Calu3 (cell line): ENCODE measurements around the gene LRCH2. TPM values are rescaled to one million over a fixed set of nuclear protein-coding genes. Genes with fewer than 3 reads are reported as not detected.

Experiments used
- BruUV-seq: library from RNA; stranded (reverse); fragments of 400-500 nt; replicated peaks from 2 replicates; lab custom pipeline; 2021; lab: Mats Ljungman, UMichigan
- CTCF ChIA-PET: fragments of 300-600 bp; sonication (Branson Sonifier 250); formaldehyde crosslinking; loops from one replicate; lab custom pipeline; 2022; ENCODE audit warnings: antibody characterized with exemption; lab: Charles Lee
- DNase-seq: peaks from one replicate; pipeline ENCODE4 v3.0.0; 2022
- H3K27ac Mint-ChIP-seq: one replicate; pipeline ENCODE4 v1.8.0; 2022; ENCODE audit warnings: mixed read lengths; ENCODE audit not compliant: unreplicated experiment
- H3K27me3 Mint-ChIP-seq: one replicate; pipeline ENCODE4 v1.8.0; 2022; ENCODE audit warnings: mixed read lengths; ENCODE audit not compliant: unreplicated experiment
- H3K36me3 Mint-ChIP-seq: one replicate; pipeline ENCODE4 v1.8.0; 2022; ENCODE audit warnings: mild to moderate bottlenecking, moderate library complexity, mixed read lengths; ENCODE audit not compliant: insufficient read depth, unreplicated experiment
- H3K4me1 Mint-ChIP-seq: one replicate; pipeline ENCODE4 v1.8.0; 2022; ENCODE audit warnings: mild to moderate bottlenecking, low read depth, mixed read lengths; ENCODE audit not compliant: unreplicated experiment
- H3K4me3 Mint-ChIP-seq: one replicate; pipeline ENCODE4 v1.8.0; 2022; ENCODE audit warnings: mild to moderate bottlenecking, low read depth, moderate library complexity, mixed read lengths; ENCODE audit not compliant: unreplicated experiment
- H3K9me3 Mint-ChIP-seq: one replicate; pipeline ENCODE4 v1.8.0; 2022; ENCODE audit warnings: low read depth, mixed read lengths; ENCODE audit not compliant: unreplicated experiment
- CTCF ChIP-seq: fragments of 200-600 bp; IDR thresholded peaks from one replicate; pipeline ENCODE4 v1.8.0; 2022; ENCODE audit warnings: antibody characterized with exemption; ENCODE audit not compliant: unreplicated experiment
- intact Hi-C: fragments of 100-400 bp; cut with micrococcal nuclease; formaldehyde crosslinking; loops from one replicate; pipeline ENCODE4 v1.10.0; 2022; ENCODE audit not compliant: unreplicated experiment
- total RNA-seq: library from RNA; stranded (reverse); gene quantifications from 2 replicates; pipeline ENCODE4 v1.2.3, GENCODE V29; 2022

Gene LRCH2
- total RNA-seq, 1 experiment from 2014 or later: not detected

GRCh38 chrX:115264009-115264408, 30.1 kb upstream of the LRCH2 start:
- Mint-ChIP-seq H3K36me3 (no peaks in the 10 kb centered on the region), H3K27me3 (no peaks in the 10 kb centered on the region), H3K4me1 (no peaks in the 10 kb centered on the region), H3K4me3 (no peak overlapping the region), H3K27ac (no peak overlapping the region), H3K9me3 (no peaks in the 10 kb centered on the region)
- BruUV-seq: no TSS peak
- no peak for DNase-seq
- CTCF ChIA-PET: no interaction called here
- no peak for TF ChIP-seq CTCF
- intact Hi-C loops: no loop called here

DNA sequence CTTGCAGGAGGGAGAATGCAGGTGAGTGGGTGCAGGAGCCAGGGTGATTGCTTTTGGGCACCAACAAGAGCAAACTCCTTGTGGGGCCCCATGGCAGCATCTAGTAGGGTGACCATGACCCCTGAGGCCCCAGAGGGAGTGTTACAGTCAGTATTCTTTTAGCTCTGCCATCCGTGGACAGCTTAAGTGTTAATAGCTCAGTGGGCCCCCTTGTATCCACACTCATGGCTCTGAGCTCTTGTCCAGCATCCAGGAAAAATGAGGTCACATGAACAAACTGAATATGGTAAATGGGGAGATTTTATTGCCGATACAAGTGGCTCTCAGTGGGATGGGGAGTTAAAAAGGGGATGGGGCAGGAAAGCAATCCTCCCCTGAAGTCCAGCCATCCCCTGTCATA, 27.3 kb upstream of the LRCH2 start:
- TF ChIP-seq CTCF: no peak
- no peaks in the 10 kb centered on the region for H3K9me3 Mint-ChIP-seq
- no peak for DNase-seq
- H3K4me3 Mint-ChIP-seq: no peak overlapping the region
- no peaks in the 10 kb centered on the region for H3K27me3 Mint-ChIP-seq
- H3K4me1 Mint-ChIP-seq: no peaks in the 10 kb centered on the region
- no peak overlapping the region for H3K27ac Mint-ChIP-seq
- CTCF ChIA-PET: no interaction called here
- intact Hi-C loops: no loop called here
- H3K36me3 Mint-ChIP-seq: no peaks in the 10 kb centered on the region
- no TSS peak for BruUV-seq

DNA sequence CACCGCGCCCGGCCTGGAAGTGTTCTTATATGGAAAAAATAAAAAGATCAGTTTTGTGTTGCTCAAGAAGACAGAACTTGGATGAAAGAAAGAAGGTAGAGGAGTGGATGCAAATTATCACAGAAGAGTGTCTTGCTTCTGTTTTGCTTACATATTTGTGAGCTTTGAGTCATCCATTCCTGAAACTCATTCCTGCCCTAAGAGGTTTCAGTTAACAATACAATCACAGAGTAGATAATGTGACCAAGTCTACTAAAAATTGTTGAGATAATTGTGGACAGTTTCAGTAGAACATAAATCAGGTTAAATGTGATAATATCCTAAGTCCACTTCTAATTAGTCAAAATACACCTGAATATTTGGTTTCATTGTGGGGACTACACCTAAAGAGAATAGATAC, 26.4 kb upstream of the LRCH2 start:
- no peak overlapping the region for H3K27ac Mint-ChIP-seq
- no peak overlapping the region for H3K4me3 Mint-ChIP-seq
- no peaks in the 10 kb centered on the region for H3K27me3 Mint-ChIP-seq
- CTCF ChIA-PET: no interaction called here
- BruUV-seq: no TSS peak
- no peak for TF ChIP-seq CTCF
- intact Hi-C loops: no loop called here
- H3K4me1 Mint-ChIP-seq: no peaks in the 10 kb centered on the region
- no peak for DNase-seq
- no peaks in the 10 kb centered on the region for H3K9me3 Mint-ChIP-seq
- no peaks in the 10 kb centered on the region for H3K36me3 Mint-ChIP-seq

DNA sequence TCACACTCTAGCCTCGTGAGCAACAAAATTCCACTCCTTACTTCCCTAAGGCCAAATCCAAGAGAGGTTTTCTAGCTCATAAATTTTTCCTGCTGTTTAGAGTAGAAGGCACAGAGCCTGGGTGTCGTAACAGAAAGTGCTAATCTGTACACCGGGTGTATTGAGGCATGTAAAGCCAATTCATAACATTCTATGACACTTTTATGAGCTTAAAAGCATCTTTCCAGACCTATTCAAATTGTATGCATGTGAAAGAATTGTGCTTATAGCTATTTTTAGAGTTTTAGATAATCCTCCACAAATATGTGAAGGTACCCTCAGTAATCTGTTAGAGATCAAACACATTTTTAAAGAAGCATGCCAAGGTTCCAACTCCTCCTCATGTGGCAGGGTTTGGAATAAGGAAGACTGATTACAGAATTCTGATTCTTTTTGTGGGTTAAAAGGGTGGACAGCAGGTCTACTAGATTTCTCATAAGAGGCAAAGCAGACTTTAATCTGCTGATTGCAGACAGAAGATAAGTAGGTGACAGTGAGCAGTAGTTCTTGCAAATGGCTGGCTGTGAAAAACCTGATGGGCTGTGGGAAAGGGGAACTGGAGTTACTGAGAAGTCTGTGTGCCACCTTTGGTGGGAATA, 25.5 kb upstream of the LRCH2 start:
- no peak for DNase-seq
- BruUV-seq: no TSS peak
- Mint-ChIP-seq H3K4me3 (no peak overlapping the region), H3K9me3 (no peaks in the 10 kb centered on the region), H3K36me3 (no peaks in the 10 kb centered on the region), H3K27ac (no peak overlapping the region), H3K27me3 (no peaks in the 10 kb centered on the region), H3K4me1 (no peaks in the 10 kb centered on the region)
- CTCF ChIA-PET: no interaction called here
- no peak for TF ChIP-seq CTCF
- intact Hi-C loops: no loop called here
